ENCODE measurements around the gene HDAC1.

DNA sequence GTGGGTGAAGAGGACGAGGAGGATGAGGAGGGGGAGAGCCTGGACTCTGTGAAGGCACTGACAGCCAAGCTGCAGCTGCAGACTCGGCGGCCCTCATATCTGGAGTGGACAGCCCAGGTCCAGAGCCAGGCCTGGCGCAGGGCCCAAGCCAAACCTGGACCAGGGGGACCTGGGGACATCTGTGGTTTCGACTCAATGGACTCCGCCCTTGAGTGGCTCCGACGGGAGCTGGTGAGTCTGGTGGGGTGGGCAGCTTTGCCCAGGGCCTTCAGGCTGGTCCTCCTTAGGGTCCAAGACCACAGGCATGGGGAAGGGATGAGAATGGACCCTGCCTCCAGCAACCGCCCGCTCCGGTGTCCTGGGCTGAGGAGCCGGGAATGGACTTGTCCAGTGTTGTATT, 44.4 kb upstream of the HDAC1 start:
- TF ChIP-seq, protein P1, sequence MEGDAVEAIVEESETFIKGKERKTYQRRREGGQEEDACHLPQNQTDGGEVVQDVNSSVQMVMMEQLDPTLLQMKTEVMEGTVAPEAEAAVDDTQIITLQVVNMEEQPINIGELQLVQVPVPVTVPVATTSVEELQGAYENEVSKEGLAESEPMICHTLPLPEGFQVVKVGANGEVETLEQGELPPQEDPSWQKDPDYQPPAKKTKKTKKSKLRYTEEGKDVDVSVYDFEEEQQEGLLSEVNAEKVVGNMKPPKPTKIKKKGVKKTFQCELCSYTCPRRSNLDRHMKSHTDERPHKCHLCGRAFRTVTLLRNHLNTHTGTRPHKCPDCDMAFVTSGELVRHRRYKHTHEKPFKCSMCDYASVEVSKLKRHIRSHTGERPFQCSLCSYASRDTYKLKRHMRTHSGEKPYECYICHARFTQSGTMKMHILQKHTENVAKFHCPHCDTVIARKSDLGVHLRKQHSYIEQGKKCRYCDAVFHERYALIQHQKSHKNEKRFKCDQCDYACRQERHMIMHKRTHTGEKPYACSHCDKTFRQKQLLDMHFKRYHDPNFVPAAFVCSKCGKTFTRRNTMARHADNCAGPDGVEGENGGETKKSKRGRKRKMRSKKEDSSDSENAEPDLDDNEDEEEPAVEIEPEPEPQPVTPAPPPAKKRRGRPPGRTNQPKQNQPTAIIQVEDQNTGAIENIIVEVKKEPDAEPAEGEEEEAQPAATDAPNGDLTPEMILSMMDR (conservative IDR thresholded peaks at IDR 0.05; ENCODE audit: low read depth, low read length) = no peak
- TF ChIP-seq POLR2A (IDR thresholded peaks at IDR 0.05; ENCODE audit: low read depth, low read length) (no peak), RFX5 (IDR thresholded peaks at IDR 0.05; ENCODE audit: low read depth, low read length) (no peak), NFE2L2 (IDR thresholded peaks at IDR 0.05; ENCODE audit: low read depth, low read length) (no peak), CHD1 (IDR thresholded peaks at IDR 0.05; ENCODE audit: low read depth, low read length) (no peak), FOS (IDR thresholded peaks at IDR 0.05; ENCODE audit: low read depth, low read length) (no peak), SMC3 (IDR thresholded peaks at IDR 0.05; ENCODE audit: low read depth, low read length) (no peak)
- TF ChIP-seq, protein P2, sequence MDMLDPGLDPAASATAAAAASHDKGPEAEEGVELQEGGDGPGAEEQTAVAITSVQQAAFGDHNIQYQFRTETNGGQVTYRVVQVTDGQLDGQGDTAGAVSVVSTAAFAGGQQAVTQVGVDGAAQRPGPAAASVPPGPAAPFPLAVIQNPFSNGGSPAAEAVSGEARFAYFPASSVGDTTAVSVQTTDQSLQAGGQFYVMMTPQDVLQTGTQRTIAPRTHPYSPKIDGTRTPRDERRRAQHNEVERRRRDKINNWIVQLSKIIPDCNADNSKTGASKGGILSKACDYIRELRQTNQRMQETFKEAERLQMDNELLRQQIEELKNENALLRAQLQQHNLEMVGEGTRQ (IDR thresholded peaks at IDR 0.05; ENCODE audit: low read depth, low read length) = no peak

Measured in IMR-90 (cell line).